Activated naive CD4-positive, alpha-beta T cell treated with anti-CD3 and anti-CD28 coated beads, Interleukin-2, amount 50 U/mL, for 16 hours (primary cell): ENCODE data around the gene HCN3.
"Not testable (repeated sequence)": the region's sequence is repeated elsewhere in the genome, so short reads cannot be mapped to it uniquely, and the experiment has no call there.

Experiments
- DNase-seq: peaks from one replicate; pipeline ENCODE4 v3.0.0-alpha.2; 2020

Gene HCN3

GRCh38 chr1:155277070-155277901, at the start of gene HCN3:
HCN3 (plus strand) TSS chr1:155277463; CDS start chr1:155277591, 128 bp downstream.
- DNase-seq: peak; percentile 93

- no peak for DNase-seq
Observed at GRCh38 chr1:155228096-155228427, 49.2 kb upstream of the HCN3 start.

- DNase-seq: not testable (repeated sequence)
Observed at GRCh38 chr1:155231302-155231701, 46.0 kb upstream of the HCN3 start.

- not testable (repeated sequence) for DNase-seq
Observed at GRCh38 chr1:155232001-155232978, 45.0 kb upstream of the HCN3 start.

- DNase-seq: not testable (repeated sequence)
Observed at GRCh38 chr1:155233502-155233901, 43.8 kb upstream of the HCN3 start.

GRCh38 chr1:155235375-155235774, 41.9 kb upstream of the HCN3 start:
- not testable (repeated sequence) for DNase-seq

- DNase-seq: no peak
Observed at GRCh38 chr1:155236451-155236850, 40.8 kb upstream of the HCN3 start.

- DNase-seq: peak; percentile 56
Observed at GRCh38 chr1:155241069-155241679, 36.1 kb upstream of the HCN3 start.

GRCh38 chr1:155241841-155242264, 35.4 kb upstream of the HCN3 start:
- no peak for DNase-seq

- DNase-seq: no peak
Observed at GRCh38 chr1:155242805-155243358, 34.4 kb upstream of the HCN3 start.

GRCh38 chr1:155244368-155245162, 32.7 kb upstream of the HCN3 start:
- DNase-seq: peak; percentile 86

- no peak for DNase-seq
Observed at GRCh38 chr1:155245163-155245524, 32.1 kb upstream of the HCN3 start.

GRCh38 chr1:155246796-155247195, 30.5 kb upstream of the HCN3 start:
- DNase-seq: not testable (repeated sequence)

GRCh38 chr1:155247667-155248553, 29.4 kb upstream of the HCN3 start:
- no peak for DNase-seq

- no peak for DNase-seq
Observed at GRCh38 chr1:155250246-155250632, 27.0 kb upstream of the HCN3 start.

GRCh38 chr1:155250633-155251449, 26.4 kb upstream of the HCN3 start:
- DNase-seq: peak; percentile 96

GRCh38 chr1:155251566-155251965, 25.7 kb upstream of the HCN3 start:
- no peak for DNase-seq

GRCh38 chr1:155253208-155253607, 24.1 kb upstream of the HCN3 start:
- no peak for DNase-seq

- no peak for DNase-seq
Observed at GRCh38 chr1:155253797-155254196, 23.5 kb upstream of the HCN3 start.

GRCh38 chr1:155254228-155254713, 23.0 kb upstream of the HCN3 start:
- no peak for DNase-seq
